Muscle of arm (tissue), 12 donors: ENCODE measurements around the gene MPZL2. TPM values are rescaled to one million over a fixed set of nuclear protein-coding genes. Genes with fewer than 3 reads are reported as not detected.

Source experiments
- DNase-seq: peaks from one replicate; pipeline ENCODE4 v3.0.0-alpha.2; 2013
- polyA plus RNA-seq, 12 donors: library from polyadenylated mRNA; unstranded; fragments of 120-200 nt; gene quantifications; one replicate each; pipeline ENCODE4 v1.2.1, GENCODE V29; 2013; ENCODE audit not compliant: insufficient read length in 12 of 12

Gene MPZL2
- polyA plus RNA-seq, 12 donors, result 0.47 to 37.8 (median 1.6) TPM; not detected in 1

DNA sequence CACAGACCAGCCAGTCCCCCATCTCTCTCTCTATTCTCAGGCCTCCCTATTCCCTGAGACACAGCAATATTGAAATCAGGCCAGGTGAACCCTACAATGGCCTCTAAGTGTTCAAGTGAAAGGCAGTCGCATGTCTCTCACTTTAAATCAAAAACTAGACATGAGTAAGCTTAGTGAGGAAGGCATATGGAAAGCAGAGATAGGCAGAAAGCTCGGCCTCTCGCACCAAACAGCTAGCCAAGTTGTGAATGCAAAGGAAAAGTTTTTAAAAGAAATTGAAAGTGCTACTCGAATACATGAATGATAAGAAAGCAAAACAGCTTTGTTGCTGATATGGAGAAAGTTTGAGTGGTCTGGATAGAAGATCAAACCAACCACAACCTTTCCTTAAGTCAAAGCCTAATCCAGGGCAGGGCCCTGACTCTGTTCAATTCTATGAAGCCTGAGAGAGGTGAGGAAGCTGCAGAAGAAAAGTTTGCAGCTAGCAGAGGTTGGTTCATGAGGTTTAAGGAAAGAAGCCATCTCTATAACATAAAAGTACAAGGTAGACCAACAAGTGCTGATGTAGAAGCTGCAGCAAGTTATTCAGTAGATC lies 19.8 kb upstream of the MPZL2 start:
- DNase-seq, result no peak

DNA sequence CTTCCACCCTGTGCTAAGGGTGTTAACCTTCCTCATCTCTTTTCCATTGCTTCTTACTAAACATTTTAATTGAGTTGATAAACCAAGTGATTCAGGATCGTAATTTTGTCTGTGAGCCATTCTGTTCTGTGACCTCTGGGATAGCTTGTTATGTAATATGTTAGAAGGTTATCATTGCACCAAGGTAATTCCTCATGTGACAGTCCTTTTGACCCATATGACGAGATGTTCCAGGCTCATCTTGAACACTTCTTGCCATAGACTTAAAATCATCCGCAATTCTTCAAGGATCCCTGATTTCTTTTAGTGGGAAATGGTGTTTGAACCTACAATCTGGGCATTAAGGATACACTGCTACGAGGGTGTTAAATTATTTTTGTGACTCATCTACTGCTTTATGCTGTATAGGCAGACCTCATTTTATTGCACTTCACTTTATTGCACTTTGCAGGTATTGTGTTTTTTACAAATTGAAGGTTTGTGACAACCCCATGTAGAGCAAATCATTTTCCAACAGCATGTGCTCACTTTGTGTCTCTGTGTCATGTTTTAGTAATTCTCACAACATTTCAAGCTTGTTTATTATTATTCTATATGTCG lies 19.0 kb upstream of the MPZL2 start:
- DNase-seq, result no peak

DNA sequence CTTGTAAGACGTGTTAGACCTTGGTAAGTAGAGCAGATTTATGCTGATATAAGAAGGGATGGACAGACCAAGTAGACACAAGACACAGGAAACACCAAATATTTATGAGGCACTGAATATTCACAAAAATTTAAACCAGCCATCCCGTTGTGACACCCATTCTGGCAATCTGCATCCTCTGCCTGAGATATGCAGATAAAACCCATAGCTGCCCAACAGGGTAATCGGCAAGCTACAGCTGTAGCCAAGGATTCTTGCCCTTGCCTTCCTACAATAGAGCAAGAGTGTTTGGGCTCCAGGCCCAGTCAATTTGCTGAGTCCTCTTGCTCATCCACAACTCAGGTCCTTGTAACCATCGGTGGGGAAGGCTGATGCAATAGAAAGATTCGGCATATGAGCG lies 18.5 kb upstream of the MPZL2 start:
- DNase-seq, result no peak

DNA sequence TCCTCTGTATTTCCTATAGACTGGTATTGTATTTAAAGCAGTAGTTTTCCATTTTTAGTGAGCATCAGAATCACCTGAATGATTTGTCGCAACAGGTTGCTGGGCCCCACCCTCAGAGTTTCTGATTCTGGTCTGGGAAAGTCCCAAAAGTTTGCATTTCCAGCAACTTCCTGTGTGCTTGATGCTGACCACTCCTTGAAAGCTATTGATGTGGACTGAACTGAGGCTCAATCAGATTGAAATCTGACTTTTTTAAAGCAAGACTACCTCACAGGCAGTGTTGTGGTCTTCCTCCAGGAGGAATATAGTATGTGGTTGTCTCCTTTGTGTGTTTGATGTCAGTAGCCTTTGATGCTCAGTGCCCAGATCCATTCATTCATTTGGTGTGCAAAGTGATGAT lies 17.2 kb upstream of the MPZL2 start:
- no peak for DNase-seq

DNA sequence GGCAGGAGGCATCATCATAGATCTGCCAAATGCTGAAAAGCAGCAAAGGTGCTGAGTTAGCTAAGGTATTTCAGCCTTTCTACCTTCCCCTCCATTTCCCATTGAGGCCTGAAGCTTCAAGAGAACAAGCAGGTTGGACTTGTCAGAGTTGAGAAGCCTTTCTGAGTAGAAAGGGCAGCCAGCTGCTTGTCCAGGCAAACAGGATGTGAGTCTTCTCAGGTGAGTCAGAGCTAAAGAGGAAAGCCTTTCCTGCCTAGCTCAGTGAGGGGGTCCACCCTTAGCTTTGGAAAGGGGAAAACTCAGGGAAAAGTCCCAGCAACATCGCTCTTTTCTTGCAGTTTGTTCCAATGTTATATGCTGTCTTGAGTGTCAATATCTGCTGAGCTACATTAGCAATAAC lies 13.2 kb upstream of the MPZL2 start:
- no peak for DNase-seq

DNA sequence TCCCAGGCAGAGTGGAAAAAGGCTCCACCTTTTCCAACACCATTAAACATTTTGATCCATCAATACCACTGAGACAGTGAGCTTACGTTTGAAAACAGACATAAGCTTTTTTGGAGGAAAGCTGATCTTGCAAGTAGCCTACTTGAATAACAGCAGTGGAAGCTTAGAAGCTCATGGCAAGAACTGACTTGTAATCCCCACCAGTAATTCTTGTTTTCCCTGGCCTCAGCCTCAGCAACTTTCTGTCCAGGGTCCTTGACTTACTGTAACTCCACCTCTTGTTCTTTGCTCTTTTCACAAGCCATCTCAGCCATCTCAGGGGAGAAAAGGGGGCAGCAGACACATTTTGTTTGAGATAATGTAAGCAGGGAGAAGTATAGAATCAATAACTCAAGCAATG lies 12.3 kb upstream of the MPZL2 start:
- DNase-seq, result no peak

DNA sequence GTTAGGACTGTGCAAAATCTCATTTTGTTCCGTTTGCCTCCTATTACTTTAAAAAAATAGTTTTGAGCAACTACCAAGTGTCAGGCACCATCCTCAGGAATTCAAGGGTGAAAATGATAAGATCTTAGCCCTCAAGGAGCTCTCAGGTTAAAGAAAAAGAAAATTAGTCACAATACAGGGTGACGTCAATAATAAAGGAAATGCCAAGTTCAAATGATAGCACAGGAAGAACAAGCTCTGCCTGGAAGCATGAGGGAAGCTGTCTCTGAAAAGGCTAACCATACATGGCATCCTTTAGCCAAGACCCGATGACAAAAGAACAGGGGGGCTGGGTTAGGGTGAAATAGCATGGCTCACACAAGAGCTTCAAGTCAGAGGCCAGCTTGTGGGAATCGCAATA lies 11.1 kb upstream of the MPZL2 start:
- no peak for DNase-seq

DNA sequence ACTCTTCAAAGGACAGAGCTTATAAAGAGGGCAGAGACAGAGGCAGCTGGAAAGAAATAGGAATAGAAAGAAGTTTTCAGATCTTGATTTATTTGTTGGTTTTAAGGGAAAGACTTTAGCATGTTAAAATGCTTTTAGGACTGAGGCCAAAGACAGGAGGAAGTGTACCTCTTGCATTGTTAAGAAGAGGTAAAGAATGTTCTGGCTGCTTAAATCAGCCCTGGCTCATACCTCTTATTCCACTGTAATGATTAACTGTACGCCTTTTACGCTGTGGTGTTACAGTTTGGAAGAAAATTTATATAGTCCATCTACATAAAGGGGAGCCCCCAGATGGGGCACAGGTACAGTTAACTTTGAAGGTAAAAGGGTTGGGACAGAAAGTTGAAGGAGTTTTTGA lies 10.1 kb upstream of the MPZL2 start:
- no peak for DNase-seq

DNA sequence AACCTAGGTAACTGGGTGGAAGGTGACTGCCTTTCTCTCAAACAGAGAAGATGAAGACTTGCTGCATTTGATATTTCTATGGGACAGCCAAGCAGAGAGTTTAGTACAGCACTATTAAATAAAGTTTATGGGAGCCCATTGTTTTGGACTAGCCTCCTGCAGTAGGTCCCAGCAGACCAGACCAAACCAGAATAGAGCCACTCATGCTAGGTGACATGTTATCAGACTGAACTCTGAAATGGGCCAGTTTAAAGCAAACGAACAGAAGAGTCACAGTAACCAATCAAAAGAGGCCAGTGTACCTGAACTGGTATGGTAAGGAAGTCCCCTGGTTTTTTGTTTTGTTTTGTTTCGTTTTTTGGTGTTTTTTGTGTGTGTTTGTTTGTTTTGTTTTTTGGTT lies 7.9 kb upstream of the MPZL2 start:
- no peak for DNase-seq

DNA sequence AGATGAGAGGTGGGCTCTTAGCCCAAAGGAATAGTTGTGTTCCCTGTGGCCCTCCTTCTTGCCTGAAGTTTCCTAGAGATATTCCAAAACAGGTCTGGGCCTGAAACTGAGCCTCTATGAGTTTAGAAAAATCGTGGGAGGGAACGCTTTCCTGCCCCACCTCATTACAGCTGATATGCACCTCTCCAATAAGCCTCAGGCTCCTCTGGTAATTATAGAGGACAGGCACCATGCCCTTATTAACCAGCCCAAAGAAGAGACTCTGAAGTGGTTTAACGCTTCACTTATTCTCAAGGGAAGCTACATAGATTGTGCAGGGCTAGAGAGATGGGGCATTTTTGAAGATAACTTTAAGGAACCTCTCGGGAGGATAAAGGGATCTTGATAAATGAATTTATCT lies 3.4 kb upstream of the MPZL2 start:
- no peak for DNase-seq

DNA sequence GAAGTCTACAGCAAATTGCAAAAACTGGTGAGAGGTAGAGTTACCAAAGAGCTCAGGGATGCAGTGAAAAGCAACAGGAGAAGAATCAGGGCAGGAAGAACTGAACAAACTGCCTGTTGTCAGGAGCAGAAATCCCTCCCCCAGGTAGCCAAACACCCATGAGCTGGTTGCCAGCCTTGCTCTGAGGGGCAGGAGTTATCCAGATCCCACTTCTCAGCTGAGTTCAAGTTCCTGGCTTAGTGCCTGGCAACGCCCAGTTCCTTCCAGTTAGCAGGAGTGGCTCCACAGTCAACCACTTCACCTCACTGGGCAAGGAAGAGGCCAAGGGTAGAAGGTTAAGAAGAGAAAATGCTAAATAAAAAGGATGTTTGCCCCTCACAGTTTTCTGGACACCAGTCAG lies 1.9 kb upstream of the MPZL2 start:
- no peak for DNase-seq

DNA sequence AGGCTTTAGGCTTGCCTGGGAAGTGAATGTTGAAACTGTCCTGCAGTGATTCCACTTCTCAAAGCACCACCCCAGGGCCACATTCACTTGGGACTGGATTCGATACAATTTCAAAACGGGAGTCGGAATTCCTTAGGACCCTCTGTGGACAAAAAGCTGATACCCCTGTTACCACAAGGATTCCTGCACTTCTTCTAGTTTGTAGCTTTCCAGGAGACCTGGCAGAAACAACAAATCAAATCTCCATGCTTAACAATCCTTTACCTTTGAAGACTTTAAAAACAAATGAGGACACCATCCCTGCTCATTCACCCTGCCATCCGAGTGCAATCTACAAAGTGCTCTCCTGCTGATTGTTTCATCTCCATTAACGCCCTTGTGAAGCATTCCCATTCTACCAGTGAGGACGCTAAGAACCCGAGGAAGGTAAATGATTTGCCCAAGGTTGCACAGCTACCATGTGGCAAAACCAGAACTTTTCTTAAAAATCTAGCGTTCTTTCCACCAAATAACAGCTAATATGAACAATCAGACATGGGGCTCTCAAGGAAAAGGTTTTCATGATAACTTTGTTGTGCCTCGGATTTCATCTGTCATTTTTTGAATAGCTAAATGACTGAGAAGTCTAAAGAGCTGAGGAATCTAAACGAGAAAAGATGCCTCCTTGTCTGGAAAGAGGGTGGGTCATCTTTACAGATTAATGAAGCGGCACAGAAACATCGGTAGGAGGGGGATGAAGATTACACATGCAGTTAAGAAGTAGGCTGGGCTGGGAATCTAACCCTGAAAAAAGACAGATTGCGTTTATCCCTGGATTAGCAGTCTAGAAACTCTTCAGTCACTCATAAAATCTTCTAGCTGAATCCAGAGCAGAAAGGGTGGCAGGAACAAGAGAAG lies 720 bp upstream of the MPZL2 start:
- no peak for DNase-seq

DNA sequence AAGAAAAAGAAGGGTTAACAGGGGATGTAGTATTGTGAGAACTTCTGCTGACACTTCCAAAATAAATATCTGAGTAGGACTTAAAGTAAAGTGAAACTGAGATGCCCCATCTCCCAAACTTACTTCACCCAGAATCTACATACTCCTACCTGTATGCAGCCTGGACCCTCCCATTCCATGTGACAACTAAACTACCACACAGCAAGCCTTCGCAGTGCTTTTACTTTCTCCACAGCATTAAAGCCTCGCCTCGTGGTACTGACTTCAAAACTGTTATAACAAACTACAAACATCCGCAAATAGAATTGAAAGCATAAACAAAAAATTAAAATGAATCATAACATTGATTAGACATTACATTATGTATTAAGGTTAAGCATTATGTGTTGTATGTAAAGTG lies 985 bp downstream of the MPZL2 start:
- no peak for DNase-seq

DNA sequence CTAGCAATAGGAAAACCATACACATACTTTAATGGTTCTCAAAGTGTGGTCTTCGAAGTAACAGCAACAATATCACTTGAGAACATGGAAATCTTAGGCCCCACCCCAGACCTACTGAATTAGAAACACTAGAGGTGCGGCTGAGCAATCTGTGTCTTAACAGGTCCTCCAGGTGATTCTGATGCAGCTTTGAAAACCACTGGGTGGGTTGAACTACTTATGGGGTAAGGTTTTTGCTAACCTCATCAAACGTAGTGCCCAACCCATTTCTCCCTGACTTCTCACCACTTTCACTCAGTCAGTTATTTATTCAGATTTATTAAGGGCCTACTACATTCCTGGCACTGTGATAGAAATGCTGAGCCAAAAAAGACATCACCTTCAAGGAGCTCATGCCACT lies 3.7 kb downstream of the MPZL2 start:
- no peak for DNase-seq

DNA sequence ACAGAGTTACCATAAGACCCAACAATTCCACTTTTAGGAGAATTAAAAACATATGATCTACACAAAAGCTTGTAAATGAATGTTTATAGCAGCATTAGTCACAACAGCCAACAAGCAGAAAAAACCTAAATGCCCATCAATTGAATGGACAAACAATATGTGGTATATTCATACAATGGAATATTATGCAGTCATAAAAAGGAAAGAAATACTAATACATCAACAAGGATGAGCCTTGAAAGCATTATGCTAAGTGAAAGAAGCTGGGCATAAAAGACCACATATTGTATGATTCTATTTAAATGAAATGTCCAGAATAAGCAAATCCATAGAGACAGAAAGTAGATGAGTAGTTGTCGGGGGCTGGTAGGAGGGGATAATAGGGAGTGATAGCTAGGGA lies 5.0 kb downstream of the MPZL2 start:
- no peak for DNase-seq

DNA sequence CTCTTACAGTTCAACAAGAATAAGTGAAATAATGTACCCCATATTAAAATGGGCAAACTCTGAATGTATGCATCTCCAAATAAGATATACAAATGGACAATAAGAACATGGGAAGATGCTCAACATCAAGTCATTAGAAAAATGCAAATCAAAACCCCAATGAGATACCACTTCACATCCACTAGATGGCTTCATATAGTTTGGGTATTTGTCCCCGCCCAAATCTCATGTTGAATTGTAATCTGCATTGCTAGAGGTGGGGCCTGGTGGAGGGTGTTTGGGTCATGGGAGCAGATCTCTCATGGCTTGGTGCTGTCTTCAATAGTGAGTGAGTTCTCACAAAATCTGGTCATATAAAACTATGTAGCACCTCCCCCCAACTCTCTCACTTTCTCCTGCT lies 5.7 kb downstream of the MPZL2 start:
- DNase-seq, result no peak

DNA sequence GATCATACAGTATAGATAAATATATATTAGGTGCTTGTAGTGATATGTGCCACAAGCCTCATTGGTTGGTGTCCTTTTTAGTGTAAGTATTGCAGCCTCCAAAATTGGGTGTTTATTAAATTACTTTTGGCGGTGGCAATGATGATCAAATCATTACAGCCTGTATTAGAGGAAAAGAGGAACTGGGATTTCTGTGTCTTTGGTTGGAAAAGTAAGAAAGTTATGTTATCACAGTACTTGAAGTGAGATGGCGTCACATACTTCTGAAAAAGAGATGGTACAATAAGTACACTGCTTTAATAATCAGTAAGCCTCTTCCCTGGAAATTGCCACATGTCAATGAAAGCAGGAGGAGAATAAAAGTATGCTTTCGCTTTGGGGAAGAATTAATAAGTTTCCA lies 11.4 kb downstream of the MPZL2 start:
- no peak for DNase-seq

DNA sequence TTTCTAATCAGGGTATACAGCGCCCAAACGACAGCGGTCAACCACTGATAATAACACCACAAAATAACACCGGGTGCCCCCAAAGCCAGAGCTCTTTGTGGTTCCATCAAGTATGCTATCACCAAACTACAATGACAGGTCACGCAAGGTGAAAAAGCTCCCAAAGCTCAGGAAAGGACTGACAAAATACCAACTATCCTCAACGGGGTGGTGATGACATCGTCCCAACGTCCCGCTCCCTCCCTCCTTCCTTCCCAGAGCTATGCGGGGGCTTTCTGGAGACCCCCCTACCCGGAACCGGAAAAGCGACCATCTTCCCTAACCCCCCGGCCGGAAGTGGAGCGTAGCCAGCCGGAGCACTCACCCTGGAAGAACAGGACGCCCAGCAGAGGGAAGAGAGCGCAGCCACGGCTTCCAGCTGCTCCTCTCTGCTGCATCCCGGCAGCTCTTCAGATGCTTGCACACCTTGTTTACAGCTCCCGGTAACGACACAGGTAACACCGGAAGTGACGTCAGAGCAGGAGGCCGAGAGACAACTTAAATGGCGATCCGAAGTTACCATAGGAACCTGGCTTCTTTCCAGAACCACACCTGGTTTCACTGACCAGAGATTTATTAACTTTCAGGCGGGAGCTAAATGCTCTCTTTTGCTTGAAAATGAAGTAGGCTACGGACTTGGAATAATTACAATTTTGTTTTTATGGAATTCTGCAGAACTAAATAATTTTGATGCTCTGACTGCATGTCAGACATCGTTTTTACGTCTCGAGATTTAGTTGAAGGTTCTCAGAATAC lies 12.0 kb downstream of the MPZL2 start, which contains the start of gene MPZL3:
TSS of gene MPZL3 (minus strand) at position 508 of the 795 bp plus-strand sequence. CDS start at position 437, 71 bp downstream.
- DNase-seq, result peak; percentile 86

DNA sequence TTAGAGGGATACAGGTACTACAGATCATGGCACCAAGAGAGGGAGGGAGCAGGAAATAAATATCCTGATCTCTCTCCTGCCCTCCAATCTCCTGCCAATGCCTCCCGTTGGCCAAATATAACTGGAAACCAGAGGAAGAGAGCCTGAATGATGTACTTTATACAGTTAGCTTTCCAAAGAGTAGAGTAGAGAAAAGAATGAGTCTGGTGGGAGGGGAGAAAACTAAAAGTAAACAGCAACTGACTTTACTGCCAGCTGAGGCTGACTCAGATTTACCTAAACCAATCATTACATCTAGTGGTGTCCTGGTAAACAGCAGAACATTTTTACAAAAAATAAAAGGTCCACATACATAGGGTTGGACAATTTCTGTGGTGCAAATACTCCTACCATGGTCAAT lies 17.1 kb downstream of the MPZL2 start:
- DNase-seq, result no peak

DNA sequence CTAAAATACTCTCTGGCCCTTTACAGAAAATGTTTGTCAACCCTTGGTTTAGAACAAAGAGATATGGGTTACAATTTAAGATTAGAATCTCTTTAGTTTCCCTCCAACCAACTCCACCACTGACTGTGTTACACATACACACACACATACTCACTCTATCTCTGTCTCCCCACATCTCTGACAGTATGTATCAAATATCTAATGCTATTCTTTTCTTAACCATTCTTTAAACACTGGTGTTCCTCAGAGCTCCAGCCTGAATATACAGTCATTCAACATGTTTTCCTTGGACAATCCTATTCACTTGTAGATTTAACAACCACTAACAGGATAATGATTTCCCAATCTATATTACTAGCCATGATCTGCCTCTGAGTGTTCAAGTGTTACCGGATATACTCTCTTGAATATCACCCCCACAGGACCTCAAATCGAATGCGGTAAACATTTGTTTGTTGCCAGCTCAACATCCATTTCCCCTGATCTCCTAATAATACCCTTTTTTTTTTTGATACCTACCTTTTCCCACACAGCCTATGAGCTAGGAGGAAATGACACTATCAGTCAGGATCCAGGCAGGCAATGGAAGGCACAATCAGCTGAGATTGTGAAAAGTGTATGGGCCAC lies 18.0 kb downstream of the MPZL2 start:
- DNase-seq, result no peak

DNA sequence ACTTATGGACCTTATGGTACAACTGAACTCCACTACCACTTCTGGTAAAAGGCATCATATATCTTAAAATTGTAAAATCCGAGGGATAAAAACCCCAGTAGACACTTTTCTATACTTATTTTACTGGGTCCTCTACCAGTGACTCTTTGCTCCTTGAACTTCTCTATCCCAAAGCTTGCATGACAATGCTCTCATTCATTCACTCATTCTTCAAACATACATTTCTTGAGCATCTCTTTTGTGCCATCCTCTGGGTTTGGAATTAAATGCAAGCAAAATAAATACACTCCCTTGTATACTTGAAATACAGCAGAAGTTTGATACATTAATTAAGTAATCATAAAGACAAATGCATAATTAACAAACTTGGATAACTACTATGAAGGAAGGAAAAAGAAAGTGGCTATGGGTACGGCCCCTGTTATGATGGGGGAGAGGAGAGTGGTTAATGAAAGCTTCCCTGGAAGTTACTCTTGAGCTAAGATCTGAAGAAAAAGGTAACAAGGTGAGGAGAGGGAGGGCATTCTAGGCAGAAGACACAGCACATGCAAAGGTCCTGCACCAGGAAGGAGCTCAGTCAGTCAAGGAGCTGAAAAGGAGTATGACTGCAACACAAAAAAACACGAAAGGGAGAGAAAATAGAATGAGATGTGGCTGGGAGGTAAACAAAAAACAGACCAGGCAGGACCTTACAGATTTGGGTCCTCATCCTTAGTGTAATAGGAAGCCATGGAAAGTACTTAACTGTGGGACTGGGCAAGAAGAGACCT lies 19.9 kb downstream of the MPZL2 start:
- DNase-seq, result no peak
